Esophagus muscularis mucosa (tissue), 3 donors: ENCODE measurements around the gene ATP2B2.

ENCODE experiments used
- CTCF ChIP-seq, 3 experiments: fragments of 200-600 bp in 2 of 3; fragments of 450-650 bp in 1 of 3; sonication (generic) in 2 of 3; IDR thresholded peaks; one replicate each; pipeline ENCODE4 v1.5.1; 2017 to 2019; ENCODE audit warnings: antibody characterized with exemption in 3 of 3, mild to moderate bottlenecking in 2 of 3, moderate library complexity in 1 of 3
- POLR2A ChIP-seq: fragments of 450-650 bp; IDR thresholded peaks from one replicate; pipeline ENCODE4 v1.6.1; 2017; ENCODE audit warnings: antibody characterized with exemption, moderate library complexity, mild to moderate bottlenecking, low read depth

- TF ChIP-seq CTCF (IDR thresholded peaks at IDR 0.05) (no peak), POLR2A (no peak)
Observed at GRCh38 chr3:10304905-10305304, 200.5 kb downstream of the ATP2B2 start.
